A673 (cell line): ENCODE data around the gene OLFM1. TPM values are rescaled to one million over a fixed set of nuclear protein-coding genes. Genes with fewer than 3 reads are reported as not detected.
A peak's percentile ranks its signal among the peaks of the same experiment; 100 is the strongest.

ENCODE experiments used
- BruUV-seq: library from RNA; stranded (reverse); fragments of 400-500 nt; replicated peaks from 2 replicates; lab custom pipeline; 2021; lab: Mats Ljungman, UMichigan
- CTCF ChIA-PET: fragments of 300-600 bp; sonication (Branson Sonifier 250); formaldehyde crosslinking; loops from one replicate; lab custom pipeline; 2022; ENCODE audit warnings: antibody characterized with exemption; lab: Charles Lee
- POLR2A ChIA-PET: fragments of 300-600 bp; sonication (Branson Sonifier 250); formaldehyde crosslinking; loops from one replicate; lab custom pipeline; 2022; ENCODE audit warnings: antibody characterized with exemption; ENCODE audit not compliant: low non-redundant PET; lab: Charles Lee
- DNase-seq: peaks from one replicate; pipeline ENCODE4 v3.0.0-alpha.2; 2015; ENCODE audit warnings: low spot score
- H3K27ac ChIP-seq: fragments of 200-600 bp; sonication (generic); 2 replicates; pipeline ENCODE4 v1.5.1; 2016; ENCODE audit warnings: mixed run types, low read depth, mild to moderate bottlenecking, mixed read lengths, antibody characterized with exemption, low read length; ENCODE audit not compliant: poor library complexity, severe bottlenecking
- H3K27me3 ChIP-seq: fragments of 200-600 bp; sonication (generic); replicated peaks from 2 replicates; pipeline ENCODE4 v1.6.1; 2017; ENCODE audit warnings: mixed run types, low read depth, mild to moderate bottlenecking, mixed read lengths, antibody characterized with exemption, low read length; ENCODE audit not compliant: insufficient read depth, poor library complexity
- H3K36me3 ChIP-seq: fragments of 200-600 bp; sonication (generic); 2 replicates; pipeline ENCODE4 v1.6.1; 2016; ENCODE audit warnings: mixed run types, mild to moderate bottlenecking, mixed read lengths, antibody characterized with exemption, low read length; ENCODE audit not compliant: insufficient read depth, poor library complexity, severe bottlenecking
- H3K4me1 ChIP-seq: fragments of 200-600 bp; sonication (generic); 2 replicates; pipeline ENCODE4 v1.6.1; 2017; ENCODE audit warnings: mixed run types, mild to moderate bottlenecking, mixed read lengths, antibody characterized with exemption, low read length; ENCODE audit not compliant: insufficient read depth, poor library complexity, severe bottlenecking
- H3K4me3 ChIP-seq: fragments of 200-600 bp; sonication (generic); 2 replicates; pipeline ENCODE4 v1.5.1; 2016; ENCODE audit warnings: low read depth, mixed run types, mild to moderate bottlenecking, mixed read lengths, low read length; ENCODE audit not compliant: poor library complexity, severe bottlenecking
- H3K9me3 ChIP-seq: fragments of 200-600 bp; sonication (generic); 2 replicates; pipeline ENCODE4 v1.6.1; 2016; ENCODE audit warnings: mixed run types, low read depth, mild to moderate bottlenecking, mixed read lengths, antibody characterized with exemption, low read length; ENCODE audit not compliant: poor library complexity, severe bottlenecking
- CTCF ChIP-seq: fragments of 300-800, 200-600 bp; sonication (generic); conservative IDR thresholded peaks from 2 replicates; pipeline ENCODE4 v1.5.1; 2017; ENCODE audit warnings: low read depth, mild to moderate bottlenecking, antibody characterized with exemption, low read length, moderate library complexity, mixed read lengths
- EZH2 ChIP-seq: fragments of 200-600 bp; sonication (generic); IDR thresholded peaks from 2 replicates; pipeline ENCODE4 v1.6.1; 2017; ENCODE audit warnings: borderline replicate concordance, low read depth, mild to moderate bottlenecking, mixed read lengths, antibody characterized with exemption, low read length; ENCODE audit not compliant: poor library complexity, severe bottlenecking
- intact Hi-C: fragments of 100-400 bp; cut with micrococcal nuclease; formaldehyde crosslinking; loops from one replicate; pipeline ENCODE4 v1.10.0; 2022; ENCODE audit not compliant: unreplicated experiment
- total RNA-seq: library from RNA; stranded (reverse); gene quantifications from 2 replicates; pipeline ENCODE4 v1.2.3, GENCODE V29; 2021

The OLFM1 gene
- total RNA-seq, 1 experiment from 2014 or later = 308 TPM

DNA sequence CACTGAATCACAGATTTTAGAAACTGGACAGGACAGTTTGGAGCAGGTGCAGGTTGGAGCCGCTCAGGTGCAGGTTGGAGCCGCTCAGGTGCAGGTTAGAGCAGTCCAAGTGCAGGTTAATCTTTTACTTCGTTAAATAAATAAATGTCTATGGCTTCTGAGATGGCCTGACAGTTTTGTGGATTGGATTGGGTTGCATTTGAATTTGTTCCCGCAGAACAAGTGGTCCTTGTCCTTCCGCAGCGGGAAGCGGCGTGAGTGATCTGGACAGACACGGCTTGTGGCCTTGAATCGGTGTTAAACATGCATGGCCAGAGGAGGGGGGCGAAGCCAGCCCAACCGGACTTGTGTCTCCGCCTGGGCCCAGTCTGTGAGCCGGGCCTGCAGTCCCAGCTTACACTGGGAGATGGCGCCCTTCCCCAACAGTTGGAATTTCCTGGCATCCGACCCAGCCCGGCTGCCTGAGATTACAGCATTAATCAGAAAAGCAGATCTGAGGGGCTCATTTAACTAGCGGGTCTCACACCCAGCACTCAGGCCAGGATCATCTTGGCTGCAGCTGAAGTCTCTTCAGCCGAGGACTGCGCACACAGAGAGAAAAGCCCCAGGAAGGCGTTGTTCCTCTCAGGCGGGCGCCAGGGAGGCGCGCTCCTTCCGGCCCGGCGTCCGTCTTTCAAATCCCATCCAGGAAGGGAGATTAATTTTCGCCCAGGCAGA, 1.5 kb upstream of the OLFM1 start:
- ChIA-PET POLR2A (no interaction called here), CTCF (interaction anchor here (0.6 to 1.4 kb wide), 7 partner anchors 9 to 389 kb away, joined by 3 to 5 read pairs (median 3); no protein-coding TSS in a partner anchor)
- intact Hi-C loops = loop anchor here (1.0 to 5.0 kb wide), 3 partner anchors 71 to 326 kb away; no protein-coding TSS in a partner anchor
- H3K27me3 ChIP-seq = no peaks in the 10 kb centered on the region
- H3K36me3 ChIP-seq = peaks cover 13% of the 10 kb centered on the region
- H3K27ac ChIP-seq = peak overlapping the region; percentile 70
- H3K4me1 ChIP-seq = peaks cover 57% of the 10 kb centered on the region
- H3K9me3 ChIP-seq = no peaks in the 10 kb centered on the region
- no TSS peak for BruUV-seq
- H3K4me3 ChIP-seq = peak overlapping the region; percentile 95
- TF ChIP-seq EZH2 (no peak), CTCF (peak; percentile 99)
- DNase-seq = peak; percentile 92

DNA sequence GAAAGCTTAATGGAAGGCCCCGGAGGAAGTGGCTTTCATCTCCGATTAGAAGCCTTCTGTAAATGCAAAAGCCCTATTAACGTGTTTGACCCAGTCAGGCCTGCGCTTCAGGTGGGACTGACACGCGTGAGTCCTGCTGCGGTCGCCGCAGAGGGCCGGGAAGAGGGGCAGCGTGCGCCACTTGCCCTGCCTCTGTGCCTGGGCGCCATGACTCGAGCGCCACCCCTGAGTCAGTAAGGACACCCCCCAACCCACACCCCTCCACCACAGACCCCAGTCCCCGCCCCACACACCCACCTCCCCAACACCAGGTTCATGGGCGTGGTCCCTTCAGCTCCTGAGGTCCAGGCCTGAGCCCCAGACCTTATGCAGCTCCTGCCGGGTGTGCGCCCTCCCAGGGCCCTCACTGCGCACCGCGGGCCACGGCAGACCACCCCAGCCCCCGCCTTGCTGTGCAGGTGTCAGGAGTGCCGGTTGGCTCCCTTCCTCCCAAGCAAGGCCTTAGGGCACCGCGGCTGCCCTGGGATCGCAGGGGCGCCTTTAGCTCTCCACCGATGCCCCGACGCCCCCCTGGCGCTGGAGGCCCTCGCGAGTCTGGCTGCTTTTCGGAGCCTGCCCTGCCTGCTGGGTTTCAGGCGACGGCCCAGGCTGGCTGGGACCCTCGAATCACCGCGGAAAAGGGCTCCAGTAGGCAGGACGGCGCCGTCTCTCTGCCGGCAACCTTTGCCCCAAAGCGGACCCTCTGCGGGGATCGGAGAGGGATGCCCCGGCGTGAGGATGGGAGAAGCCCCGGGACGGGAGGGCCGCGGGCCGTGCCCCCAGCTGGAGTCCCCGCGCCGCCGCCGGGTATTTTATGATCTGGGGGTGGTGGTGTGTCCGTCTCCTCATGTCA, 625 bp upstream of the OLFM1 start:
- H3K4me3 ChIP-seq = peak overlapping the region; percentile 95

More for the DNA sequence above, 625 bp upstream of the OLFM1 start:
- no peaks in the 10 kb centered on the region for H3K9me3 ChIP-seq
- DNase-seq = no peak
- H3K27ac ChIP-seq = peak overlapping the region; percentile 70
- intact Hi-C loops = loop anchor here (1.0 to 5.0 kb wide), 3 partner anchors 70 to 325 kb away; no protein-coding TSS in a partner anchor
- H3K27me3 ChIP-seq = no peaks in the 10 kb centered on the region
- peaks cover 65% of the 10 kb centered on the region for H3K4me1 ChIP-seq
- TF ChIP-seq CTCF = no peak
- no peak for TF ChIP-seq EZH2
- POLR2A ChIA-PET = no interaction called here
- H3K36me3 ChIP-seq = peaks cover 22% of the 10 kb centered on the region
- BruUV-seq = TSS peak; percentile 54
- CTCF ChIA-PET = interaction anchor here (0.8 to 1.4 kb wide), 6 partner anchors 8 to 389 kb away, joined by 3 to 5 read pairs (median 4); no protein-coding TSS in a partner anchor
